T-helper 2 cell treated with Interferon-gamma antibody and Interleukin-4, amounts not matched to agents 100 ng/mL and 5 ng/mL, for 36 hours (primary cell): ENCODE data around the gene TMEM176A. TPM values are rescaled to one million over a fixed set of nuclear protein-coding genes. Genes with fewer than 3 reads are reported as not detected.
"Not testable (repeated sequence)": the region's sequence is repeated elsewhere in the genome, so short reads cannot be mapped to it uniquely, and the experiment has no call there.

ENCODE experiments used
- intact Hi-C: fragments of 100-400 bp; cut with micrococcal nuclease; formaldehyde crosslinking; loops from one replicate; pipeline ENCODE4 v1.15.1; 2023
- total RNA-seq: library from RNA; stranded (reverse); gene quantifications from 2 replicates; pipeline ENCODE4 v1.2.3, GENCODE V29; 2022

TMEM176A gene
- total RNA-seq, 1 donor from 2014 or later = not detected

DNA sequence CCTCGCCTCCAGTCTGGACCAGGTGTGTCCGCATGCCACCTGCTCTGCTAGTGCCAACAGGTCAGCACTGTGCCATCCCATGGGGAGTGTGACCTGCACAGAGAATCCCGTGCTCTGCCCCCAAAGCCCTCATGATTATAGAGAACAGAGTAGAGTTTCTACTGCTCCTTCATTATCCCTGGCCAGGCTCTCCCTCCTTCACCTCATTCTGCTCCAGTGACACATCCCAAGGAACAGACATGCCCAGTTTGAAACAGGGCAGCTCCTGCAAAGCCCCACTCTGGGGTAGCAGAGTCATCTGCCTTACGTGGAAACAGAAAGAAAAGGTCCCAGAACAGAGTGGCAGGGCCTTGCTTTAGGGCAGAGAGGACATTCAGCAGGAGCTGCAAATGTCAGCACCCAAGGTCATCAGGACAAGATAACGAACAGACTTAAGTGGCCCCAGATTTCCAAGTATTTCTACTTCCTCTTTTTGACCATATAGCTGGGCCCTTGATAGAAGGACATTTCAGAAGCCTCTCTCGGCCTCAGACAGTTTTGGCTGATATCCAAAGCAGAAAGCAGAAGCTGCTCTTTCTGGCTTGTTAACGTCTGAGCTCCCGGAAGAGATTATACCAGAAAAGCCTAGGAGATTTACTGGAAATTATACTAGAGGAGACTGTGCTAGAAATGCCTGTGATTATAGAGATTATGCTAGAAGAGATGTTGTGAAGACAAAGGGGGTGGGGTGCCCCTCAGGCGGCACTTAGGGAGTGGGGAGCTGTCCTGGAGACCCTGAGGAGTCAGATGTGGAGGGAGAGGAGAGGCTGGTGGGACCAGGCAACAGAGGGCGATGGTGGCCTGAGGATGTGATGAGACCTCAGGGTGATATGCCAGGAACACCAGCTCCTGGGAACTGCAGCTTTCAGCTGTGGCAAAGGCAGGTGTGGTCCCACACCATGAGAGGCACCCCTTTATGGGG is 13.0 kb upstream of the TMEM176A start:
- intact Hi-C loops = no loop called here

DNA sequence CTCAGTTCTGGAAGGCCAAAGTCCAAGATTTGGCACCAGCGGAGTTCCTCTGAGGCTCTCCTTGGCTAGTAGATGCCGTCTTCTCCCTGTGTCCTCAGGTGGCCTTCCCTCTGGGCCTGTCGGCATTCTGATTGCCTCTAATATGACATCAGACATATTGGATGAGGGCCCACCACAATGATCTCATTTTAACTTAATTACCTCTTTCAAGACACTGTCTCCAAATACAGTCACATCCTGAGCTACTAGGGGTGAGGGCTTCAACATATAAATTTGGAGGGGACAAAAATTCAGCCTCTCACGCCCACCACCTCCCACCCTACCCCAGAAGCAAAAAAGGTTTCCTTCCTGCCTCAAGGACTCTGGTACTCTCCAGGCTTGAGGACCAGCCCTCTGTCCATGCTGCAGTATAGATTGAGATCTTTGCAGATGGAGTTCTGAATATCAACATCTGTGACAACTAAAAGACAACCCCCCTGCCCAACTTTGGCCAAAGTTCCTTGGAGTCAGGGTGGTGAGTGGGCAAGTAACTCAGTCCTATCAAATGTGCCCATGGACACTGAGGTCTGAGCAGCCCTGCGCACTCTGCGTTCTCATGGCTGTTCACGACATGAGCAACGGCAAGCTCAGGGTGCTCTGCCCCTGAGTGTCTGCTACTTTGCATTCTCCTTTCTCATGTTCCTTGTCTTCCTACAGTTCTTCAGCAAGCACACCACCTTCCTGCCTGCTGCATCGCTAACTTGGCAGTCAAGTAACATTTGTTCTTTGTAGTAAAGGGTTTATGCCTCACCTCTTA is 11.9 kb upstream of the TMEM176A start:
- intact Hi-C loops = no loop called here

DNA sequence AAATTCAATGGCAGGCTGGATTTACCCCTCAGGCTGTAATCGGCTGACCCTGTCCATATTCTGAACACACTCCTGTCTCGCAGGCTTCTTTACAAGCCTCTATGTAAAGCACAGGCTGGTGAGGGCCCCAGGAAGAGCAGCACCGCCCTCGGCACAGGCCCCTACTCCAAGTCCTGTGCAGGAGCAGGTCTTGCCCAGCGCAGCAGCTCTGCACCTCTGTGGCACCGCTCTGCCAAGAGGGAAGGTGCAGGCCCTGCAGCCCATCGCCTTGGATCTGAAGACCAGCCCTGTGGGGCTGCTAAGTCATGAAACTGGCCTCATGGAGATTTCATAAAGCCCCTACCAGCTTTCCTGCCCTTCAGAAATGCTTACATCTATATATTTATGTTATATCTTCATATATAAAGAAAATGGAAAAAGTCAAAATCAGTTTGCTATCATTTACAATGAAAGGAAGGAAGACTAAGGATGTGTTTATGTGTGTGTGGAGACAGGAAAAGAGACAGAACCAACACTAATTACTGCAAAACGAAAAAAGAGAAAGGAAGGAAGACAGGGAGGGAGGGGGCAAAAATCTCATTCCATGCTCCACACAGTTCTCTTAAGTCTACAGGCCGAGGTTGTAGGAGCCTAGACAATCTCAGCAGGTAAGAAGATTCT is 10.0 kb upstream of the TMEM176A start:
- intact Hi-C loops = no loop called here

DNA sequence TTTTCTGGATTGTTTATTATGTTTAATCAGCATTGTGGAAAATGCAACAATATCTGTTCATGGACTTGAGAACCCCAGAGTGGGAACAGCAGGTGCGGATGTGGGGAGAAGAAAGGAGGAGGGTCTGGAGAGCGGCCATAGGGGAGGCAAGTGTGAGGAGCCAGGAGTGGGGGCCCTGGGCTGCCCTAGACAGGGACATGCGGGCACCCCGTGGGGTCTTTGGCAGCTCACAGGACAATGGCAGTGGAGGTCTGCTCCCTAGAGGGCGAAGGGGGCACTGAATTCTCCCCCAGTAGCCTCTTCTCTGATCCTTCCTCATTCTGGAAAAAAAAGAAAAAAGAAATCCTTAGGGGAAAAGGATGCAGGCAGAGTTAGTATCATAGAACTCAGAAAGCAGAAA is 9.3 kb upstream of the TMEM176A start:
- intact Hi-C loops = no loop called here

DNA sequence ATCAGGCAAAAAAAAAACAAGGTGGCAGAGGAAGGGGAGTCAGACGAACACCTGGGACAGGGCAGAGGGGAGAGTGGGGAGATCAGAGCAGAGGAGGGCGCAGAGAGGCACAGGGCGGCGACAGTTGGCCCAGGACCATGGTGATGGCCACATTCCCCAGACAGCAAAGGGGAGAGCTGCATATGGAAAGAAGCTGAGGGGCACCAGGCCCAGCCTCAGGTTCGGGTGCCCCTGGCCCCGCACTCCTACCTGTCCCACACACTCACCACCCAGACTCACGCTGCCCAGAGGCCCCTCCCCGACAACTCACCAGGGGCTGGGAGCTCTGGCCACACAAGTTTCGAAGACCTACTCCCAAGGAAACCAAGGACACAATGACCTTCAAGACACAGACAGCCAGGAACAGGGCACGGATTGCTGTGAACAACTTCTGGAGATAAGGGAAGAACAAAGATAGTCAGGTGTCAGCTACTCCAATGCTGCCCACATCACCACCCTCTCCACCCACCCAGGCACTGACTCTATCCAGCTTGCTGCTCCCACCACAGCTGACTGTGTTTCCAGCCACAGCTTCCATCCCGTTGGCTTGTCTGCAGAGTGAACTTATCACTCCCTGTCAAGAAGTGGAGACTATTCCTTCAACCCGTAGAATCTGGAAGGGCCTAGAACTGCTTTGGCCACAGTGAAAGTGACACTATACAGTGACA is 8.7 kb upstream of the TMEM176A start:
- intact Hi-C loops = no loop called here

DNA sequence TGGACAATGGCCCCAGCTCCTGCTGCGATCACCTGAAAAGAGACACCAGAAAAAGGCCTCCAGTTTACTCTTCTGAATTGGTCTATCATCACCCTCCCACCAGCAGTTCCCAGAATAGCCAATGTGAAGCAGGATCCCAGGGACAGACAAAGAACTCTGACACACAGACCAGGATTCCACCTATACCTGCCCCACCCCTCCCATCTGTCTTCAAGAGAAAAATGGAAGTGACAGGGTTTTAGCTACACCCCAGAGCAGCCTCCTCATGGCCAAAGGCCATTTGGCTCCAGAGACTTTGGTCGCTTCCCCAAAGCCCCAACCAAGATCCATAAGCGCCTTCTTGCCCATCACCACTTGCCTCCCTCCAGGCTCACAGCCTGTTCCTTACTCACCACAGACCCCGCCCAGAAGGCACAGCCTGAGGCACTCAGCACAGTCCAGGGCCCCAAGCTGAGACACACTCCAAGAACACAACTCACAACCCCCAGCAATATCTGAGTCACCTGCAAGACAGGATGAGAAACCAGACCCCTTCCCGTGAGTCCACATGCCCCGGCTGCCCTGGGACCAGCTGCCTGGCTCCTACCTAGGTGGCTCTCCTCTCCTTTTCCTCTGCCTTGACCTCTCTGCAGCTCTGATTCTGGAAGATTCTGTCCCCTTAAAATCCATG is 6.9 kb upstream of the TMEM176A start:
- intact Hi-C loops = no loop called here

DNA sequence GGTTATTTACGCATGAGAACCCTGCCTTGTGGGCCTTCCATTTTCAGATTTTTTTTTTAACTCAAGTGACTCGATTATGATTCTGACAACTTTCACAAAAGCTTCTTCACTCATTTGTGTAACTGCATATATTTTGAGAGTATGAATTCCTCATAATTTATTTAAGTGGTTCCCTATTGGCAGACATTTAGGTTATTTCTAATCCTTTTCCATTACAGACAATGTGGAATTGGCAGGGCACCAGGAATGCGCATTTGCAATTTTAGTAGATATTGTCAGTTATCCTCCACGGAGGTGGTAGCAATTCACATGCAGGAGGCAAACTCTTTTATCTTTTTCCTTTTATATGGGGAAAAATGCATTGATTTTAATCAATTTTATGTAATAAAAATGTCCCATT is 2.9 kb upstream of the TMEM176A start:
- intact Hi-C loops = no loop called here

DNA sequence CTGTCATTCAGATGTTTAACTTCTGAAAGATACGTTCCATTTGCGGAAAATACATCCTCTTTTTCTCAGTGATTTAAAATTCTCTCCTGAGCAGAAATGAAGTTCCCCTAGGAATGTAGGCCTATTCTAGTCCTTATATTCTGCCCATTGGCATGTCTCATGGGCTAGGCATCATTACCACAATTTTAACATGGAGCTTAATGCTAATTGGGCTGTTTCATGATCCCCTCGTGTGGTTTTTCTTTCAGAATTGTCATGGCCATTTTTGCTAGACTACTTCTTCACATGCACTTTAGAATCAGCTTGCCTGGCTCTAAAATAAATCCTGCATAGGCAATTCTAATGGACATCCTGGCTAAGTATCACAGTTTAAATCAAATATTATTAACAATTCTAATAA is 1.4 kb upstream of the TMEM176A start:
- intact Hi-C loops = no loop called here

DNA sequence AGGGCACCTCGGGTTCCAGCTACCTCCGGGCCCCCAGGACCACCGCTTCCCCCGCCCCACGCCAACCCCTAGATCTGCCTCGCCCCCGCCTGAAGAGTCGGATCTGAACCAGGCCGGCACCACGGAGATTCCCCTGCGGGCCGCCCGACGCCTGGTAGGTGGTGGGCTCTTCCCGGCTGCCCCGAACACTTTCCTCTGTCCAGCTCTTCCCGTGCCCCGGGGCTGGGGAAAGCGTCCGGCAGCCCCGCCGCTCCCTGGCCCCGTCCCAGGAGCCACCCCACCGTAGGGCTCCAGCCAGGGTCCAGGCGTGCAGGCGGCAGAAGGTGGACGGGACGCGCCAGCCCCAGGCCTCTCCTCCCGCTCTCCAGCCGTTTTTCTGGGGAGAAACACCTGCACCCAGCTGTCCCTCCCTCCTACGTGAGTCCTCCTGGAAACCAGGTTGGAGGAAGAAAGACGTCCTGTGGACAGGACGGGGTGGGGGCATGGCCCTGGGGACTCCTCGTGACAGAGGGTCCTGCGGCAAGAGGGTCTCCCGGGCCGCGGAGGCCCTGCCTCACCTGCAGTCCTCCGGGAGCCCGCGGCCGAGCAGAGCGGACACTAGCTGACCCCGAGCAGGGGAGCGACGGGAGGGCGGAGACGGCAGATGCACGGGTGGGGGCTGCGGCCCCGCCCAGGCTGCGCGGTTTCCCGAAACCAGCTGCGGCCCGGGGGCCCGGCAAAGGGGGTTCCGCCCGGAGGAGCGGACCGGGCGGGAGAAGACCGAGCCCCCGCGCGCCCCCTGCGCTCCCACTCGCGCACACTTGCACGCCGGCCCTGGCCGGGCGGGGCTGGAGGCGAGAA is 608 bp upstream of the TMEM176A start, which contains the start of gene TMEM176B:
Gene TMEM176B (minus strand): TSS at position 624 of the 840 bp plus-strand sequence. CDS start 3,795 bp downstream, outside the sequence.
- intact Hi-C loops = no loop called here

DNA sequence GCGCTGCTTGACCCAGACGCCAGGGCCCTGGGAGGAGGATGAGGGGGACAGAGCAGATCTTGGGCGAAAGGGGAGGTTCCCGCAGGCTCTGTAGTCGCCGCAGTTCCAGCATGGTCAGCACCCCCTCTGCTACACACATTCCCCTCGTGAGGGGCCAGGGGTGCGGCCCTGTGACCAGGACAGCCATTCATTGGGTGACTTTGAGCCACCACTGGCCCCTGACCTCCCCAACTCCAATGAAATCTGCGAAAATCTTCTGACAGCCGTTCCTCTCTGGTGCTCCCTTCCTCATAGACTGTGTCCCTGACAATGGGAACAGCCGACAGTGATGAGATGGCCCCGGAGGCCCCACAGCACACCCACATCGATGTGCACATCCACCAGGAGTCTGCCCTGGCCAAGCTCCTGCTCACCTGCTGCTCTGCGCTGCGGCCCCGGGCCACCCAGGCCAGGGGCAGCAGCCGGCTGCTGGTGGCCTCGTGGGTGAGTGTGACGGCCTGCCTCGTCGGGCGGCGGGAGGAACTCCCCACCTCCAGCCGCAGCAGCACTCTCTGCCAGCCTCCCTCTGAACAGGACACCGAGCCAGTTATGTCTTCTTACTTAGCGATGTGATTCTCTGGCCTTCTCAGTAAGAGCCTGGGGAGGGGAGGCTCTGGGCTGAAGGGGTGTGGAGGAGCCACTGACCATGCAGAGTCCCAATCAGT is 825 bp downstream of the TMEM176A start:
- intact Hi-C loops = no loop called here

DNA sequence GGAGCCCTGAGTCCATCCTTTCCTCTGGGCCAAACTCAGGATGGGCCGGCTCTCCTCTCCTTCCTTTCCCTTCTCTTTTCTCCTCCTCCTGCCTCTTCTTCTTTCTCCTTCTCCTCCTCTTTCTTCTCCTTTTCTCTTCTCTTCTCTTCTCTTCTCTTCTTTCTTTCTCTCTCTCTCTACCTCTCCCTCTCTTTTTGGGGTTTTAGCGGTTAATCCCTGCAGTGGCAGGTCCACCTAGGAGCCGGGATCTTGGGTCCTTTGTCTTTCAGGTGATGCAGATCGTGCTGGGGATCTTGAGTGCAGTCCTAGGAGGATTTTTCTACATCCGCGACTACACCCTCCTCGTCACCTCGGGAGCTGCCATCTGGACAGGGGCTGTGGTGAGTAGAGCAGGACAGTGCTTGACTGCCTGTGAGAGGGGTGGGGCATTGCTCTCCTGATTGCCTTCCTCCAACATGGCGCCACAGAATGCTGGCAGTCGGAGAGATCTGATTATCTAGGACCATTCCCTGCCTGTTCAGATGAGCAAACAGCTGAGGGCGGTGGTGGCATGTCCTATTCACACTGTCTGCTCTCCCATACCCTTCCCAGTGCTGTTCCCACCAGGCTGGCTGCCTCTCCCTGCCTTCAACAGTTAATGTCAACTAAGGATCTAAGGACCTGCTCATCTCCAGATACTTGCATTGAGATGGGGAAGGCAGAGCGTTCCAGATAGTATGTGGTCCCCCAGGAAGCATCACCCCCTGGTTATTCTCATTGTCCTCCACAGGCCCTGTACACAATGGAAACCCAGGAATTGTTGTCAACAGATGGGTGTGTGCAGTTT is 1.6 kb downstream of the TMEM176A start:
- intact Hi-C loops = no loop called here

DNA sequence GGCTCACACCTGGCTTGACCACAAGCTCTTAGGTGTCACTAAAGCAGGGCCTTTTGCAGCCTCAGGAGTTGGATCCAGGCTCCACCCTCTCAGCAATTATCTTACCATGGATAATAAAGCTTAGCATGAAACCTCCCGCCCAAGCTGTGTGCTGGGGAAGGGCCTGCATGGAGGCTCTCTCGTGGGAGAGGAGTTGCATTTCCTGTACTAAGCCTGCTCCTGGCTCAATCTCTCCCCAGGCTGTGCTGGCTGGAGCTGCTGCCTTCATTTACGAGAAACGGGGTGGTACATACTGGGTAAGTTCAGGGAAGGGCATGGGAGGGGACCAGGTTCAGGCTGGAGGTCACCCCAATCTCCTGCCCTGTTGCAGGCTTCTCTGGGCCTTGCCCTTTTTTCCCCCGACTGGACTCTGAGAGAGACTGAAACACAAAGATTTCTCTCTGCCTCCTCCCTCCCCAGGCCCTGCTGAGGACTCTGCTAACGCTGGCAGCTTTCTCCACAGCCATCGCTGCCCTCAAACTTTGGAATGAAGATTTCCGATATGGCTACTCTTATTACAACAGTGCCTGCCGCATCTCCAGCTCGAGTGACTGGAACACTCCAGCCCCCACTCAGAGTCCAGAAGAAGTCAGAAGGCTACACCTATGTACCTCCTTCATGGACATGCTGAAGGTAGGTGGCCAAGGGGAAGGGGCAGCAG is 2.7 kb downstream of the TMEM176A start:
- intact Hi-C loops = no loop called here

DNA sequence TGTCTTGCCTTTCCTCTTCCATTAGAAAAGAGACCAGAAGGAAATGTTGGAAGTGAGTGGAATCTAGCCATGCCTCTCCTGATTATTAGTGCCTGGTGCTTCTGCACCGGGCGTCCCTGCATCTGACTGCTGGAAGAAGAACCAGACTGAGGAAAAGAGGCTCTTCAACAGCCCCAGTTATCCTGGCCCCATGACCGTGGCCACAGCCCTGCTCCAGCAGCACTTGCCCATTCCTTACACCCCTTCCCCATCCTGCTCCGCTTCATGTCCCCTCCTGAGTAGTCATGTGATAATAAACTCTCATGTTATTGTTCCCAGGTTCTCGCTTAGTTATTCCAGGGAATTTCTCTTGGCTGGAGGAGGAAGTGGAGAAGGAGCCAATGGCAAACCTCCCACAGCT is 4.2 kb downstream of the TMEM176A start:
- intact Hi-C loops = no loop called here

DNA sequence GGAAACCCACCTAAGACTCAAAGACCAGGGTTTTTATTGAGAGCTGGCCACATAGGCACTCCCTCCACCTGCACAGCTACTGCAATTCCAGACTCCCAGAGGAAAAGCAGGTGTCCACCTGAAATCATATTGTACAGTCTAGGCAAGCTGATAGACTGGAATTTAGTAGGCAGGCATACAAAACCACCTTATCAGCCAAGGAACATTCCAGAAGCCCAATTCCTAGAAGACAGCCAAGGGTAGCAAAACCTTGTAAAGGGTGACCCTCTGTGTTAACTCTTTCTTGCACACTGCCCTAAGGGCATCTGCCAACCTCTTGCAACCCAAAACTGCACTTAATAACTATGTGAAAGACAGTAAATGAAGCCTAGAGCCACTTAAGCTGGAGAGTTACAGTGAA is 5.3 kb downstream of the TMEM176A start:
- intact Hi-C loops = no loop called here

DNA sequence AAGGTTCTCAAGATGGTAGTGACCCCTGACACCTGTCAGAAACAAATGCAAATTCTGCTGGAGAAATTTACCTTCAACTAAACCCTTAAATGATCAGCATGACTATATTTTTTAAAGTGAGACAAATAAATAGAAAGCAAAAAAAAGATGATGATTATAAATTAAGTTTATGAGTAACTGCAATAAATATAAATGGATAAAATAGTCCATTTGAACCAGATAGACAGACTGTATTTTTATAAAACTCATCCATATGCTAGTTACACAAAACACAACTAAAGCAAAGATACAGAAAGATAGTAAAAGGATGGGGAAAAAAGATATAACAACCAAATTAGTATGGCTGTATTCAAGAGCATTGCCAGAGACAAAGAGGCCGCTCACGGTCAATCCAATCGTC is 5.9 kb downstream of the TMEM176A start:
- intact Hi-C loops = no loop called here

DNA sequence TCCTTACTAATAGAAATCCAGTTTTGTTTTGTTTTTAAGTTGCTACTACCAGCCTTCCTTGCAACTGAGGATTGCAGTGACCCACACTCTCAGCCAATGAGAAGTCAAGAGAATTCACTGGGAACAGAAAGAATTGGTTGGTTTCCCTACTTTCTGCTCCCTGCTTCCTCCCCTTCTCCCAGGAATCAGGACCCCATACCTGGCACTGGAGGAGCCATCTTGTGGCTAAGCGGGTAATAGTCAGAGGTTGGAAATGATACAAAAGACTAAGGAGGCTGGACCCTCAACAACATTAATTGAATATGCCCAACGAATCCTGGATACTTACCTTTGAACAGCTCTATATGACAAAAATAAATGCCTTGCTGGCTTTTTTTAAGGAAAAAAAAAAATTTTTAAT is 6.3 kb downstream of the TMEM176A start:
- intact Hi-C loops = no loop called here

DNA sequence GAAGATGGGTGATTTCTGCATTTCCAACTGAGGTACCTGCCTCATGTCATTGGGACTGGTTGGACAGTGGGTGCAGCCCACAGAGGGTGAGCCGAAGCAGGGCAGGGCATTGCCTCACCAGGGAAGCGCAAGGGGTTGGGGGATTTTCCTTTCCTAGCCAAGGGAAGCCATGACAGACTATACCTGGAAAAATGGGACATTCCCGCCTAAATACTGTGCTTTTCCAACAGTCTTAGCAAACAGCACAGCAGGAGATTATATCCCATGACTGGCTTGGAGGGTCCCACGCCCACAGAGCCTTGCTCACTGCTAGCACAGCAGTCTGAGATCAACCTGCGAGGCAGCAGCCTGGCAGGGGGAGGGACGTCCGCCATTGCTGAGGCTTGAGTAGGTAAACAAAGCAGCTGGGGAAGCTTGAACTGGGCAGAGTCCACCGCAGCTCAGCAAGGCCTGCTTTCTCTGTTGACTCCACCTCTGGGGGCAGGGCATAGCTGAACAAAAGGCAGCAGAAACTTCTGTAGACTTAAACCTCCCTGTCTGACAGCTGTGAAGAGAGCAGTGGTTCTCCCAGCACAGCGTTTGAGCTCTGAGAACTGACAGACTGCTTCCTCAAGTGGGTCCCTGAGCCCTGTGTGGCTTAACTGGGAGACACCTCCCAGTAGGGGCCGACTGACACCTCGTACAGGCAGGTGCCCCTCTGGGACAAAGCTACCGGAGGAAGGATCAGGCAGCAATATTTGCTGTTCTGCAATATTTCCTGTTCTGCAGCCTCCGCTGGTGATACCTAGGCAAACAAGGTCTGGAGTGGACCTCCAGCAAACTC is 7.3 kb downstream of the TMEM176A start:
- intact Hi-C loops = not testable (repeated sequence)
